IMR-90 (cell line): ENCODE results near the gene CFAP58. TPM values are rescaled to one million over a fixed set of nuclear protein-coding genes. Genes with fewer than 3 reads are reported as not detected.

Experiments used
- ATAC-seq: fragments of 200-7000 bp; cut with Tn5 transposase; 2 replicates; pipeline ENCODE4 v1.9.1; 2020; ENCODE audit warnings: low read depth, mild to moderate bottlenecking, moderate library complexity
- BruUV-seq: library from RNA; stranded (reverse); fragments of 400-500 nt; replicated peaks from 2 replicates; lab custom pipeline; 2021; lab: Mats Ljungman, UMichigan
- CTCF ChIA-PET: fragments of 300-600 bp; formaldehyde crosslinking; extraction: SDS; loops from one replicate; lab custom pipeline; 2021; ENCODE audit warnings: antibody characterized with exemption; lab: Yijun Ruan, JAX
- POLR2A ChIA-PET: fragments of 300-600 bp; sonication (Branson Sonifier 250); formaldehyde crosslinking; loops from one replicate; lab custom pipeline; 2022; ENCODE audit warnings: antibody characterized with exemption; ENCODE audit not compliant: unreplicated experiment; lab: Charles Lee
- DNase-seq: peaks from one replicate; pipeline ENCODE4 v3.0.0; 2013
- H2AFZ ChIP-seq: replicated peaks from 2 replicates; pipeline ENCODE3; 2013; ENCODE audit warnings: low read length, mild to moderate bottlenecking; ENCODE audit not compliant: poor library complexity
- H2AK5ac ChIP-seq: 2 replicates; pipeline ENCODE4 v1.6.1; 2013; ENCODE audit warnings: low read depth, low read length, inconsistent platforms
- H2AK9ac ChIP-seq: replicated peaks from 2 replicates; pipeline ENCODE3; 2013; ENCODE audit warnings: mild to moderate bottlenecking, low read depth, low read length, moderate library complexity; ENCODE audit not compliant: poor library complexity
- H2BK120ac ChIP-seq: 2 replicates; pipeline ENCODE4 v1.6.1; 2013; ENCODE audit warnings: low read depth, low read length, inconsistent platforms
- H2BK15ac ChIP-seq: 3 replicates; pipeline ENCODE4 v1.6.1; 2013; ENCODE audit warnings: low read depth, low read length, inconsistent platforms
- H2BK20ac ChIP-seq: 2 replicates; pipeline ENCODE4 v1.6.1; 2013; ENCODE audit warnings: low read depth, mild to moderate bottlenecking, inconsistent platforms, low read length, moderate library complexity
- H2BK5ac ChIP-seq: 2 replicates; pipeline ENCODE4 v1.6.1; 2013; ENCODE audit warnings: mild to moderate bottlenecking, low read depth, low read length, inconsistent platforms; ENCODE audit not compliant: poor library complexity, severe bottlenecking
- H3K14ac ChIP-seq: replicated peaks from 2 replicates; pipeline ENCODE4 v1.6.1; 2013; ENCODE audit warnings: low read depth, low read length, inconsistent platforms
- H3K18ac ChIP-seq: 2 replicates; pipeline ENCODE4 v1.6.1; 2013; ENCODE audit warnings: low read depth, low read length, control low read depth
- H3K23ac ChIP-seq: 2 replicates; pipeline ENCODE4 v1.6.1; 2013; ENCODE audit warnings: low read depth, low read length, inconsistent platforms
- H3K27ac ChIP-seq: 2 replicates; pipeline ENCODE4 v1.5.1; 2013; ENCODE audit warnings: mild to moderate bottlenecking, control low read depth, low read length; ENCODE audit not compliant: insufficient read depth
- H3K27me3 ChIP-seq: 2 replicates; pipeline ENCODE4 v1.6.1; 2013; ENCODE audit warnings: low read length; ENCODE audit not compliant: control insufficient read depth, insufficient read depth
- H3K36me3 ChIP-seq: 2 replicates; pipeline ENCODE4 v1.6.1; 2013; ENCODE audit warnings: low read length, mixed read lengths; ENCODE audit not compliant: control insufficient read depth, insufficient read depth
- H3K4ac ChIP-seq: 2 replicates; pipeline ENCODE4 v1.6.1; 2013; ENCODE audit warnings: low read depth, low read length, inconsistent platforms
- H3K4me1 ChIP-seq: 2 replicates; pipeline ENCODE4 v1.6.1; 2013; ENCODE audit warnings: low read length, mixed read lengths; ENCODE audit not compliant: control insufficient read depth, insufficient read depth
- H3K4me2 ChIP-seq: 2 replicates; pipeline ENCODE4 v1.6.1; 2013; ENCODE audit warnings: low read depth, mild to moderate bottlenecking, control low read depth, low read length, moderate library complexity
- H3K4me3 ChIP-seq: 2 replicates; pipeline ENCODE4 v1.5.1; 2013; ENCODE audit warnings: low read depth, mild to moderate bottlenecking, control low read depth, low read length, moderate library complexity; ENCODE audit not compliant: insufficient read depth
- H3K56ac ChIP-seq: 2 replicates; pipeline ENCODE4 v1.6.1; 2013; ENCODE audit warnings: low read length, inconsistent platforms; ENCODE audit not compliant: insufficient read depth; ENCODE audit errors: extremely low read depth
- H3K79me1 ChIP-seq, 2 experiments: 2 replicates each; pipeline ENCODE4 v1.6.1; 2013; ENCODE audit warnings: low read length in 2 of 2, inconsistent platforms in 1 of 2, low read depth in 1 of 2
- H3K9ac ChIP-seq: 2 replicates; pipeline ENCODE4 v1.6.1; 2013; ENCODE audit warnings: low read depth, low read length, control low read depth
- H3K9me1 ChIP-seq: 2 replicates; pipeline ENCODE4 v1.6.1; 2013; ENCODE audit warnings: low read length, inconsistent platforms; ENCODE audit not compliant: insufficient read depth
- H3K9me3 ChIP-seq: 2 replicates; pipeline ENCODE4 v1.6.1; 2013; ENCODE audit warnings: low read length; ENCODE audit not compliant: control insufficient read depth, insufficient read depth
- H4K20me1 ChIP-seq: 2 replicates; pipeline ENCODE4 v1.6.1; 2013; ENCODE audit warnings: low read length, inconsistent platforms; ENCODE audit not compliant: insufficient read depth
- H4K5ac ChIP-seq: 2 replicates; pipeline ENCODE4 v1.6.1; 2013; ENCODE audit warnings: mild to moderate bottlenecking, low read depth, low read length, control low read depth
- H4K8ac ChIP-seq, 2 experiments: 2 replicates each; pipeline ENCODE4 v1.6.1; 2013; ENCODE audit warnings: low read depth in 2 of 2, low read length in 2 of 2, control low read depth in 1 of 2, inconsistent platforms in 1 of 2
- H4K91ac ChIP-seq: 2 replicates; pipeline ENCODE4 v1.6.1; 2013; ENCODE audit warnings: low read depth, low read length, inconsistent platforms; ENCODE audit not compliant: insufficient read depth
- BHLHE40 ChIP-seq: fragments of 150-350 bp; IDR thresholded peaks from 2 replicates; pipeline ENCODE4 v1.6.1; 2016; ENCODE audit warnings: mild to moderate bottlenecking, low read depth, low read length
- CEBPB ChIP-seq: IDR thresholded peaks from 2 replicates; pipeline ENCODE4 v1.6.1; 2012; ENCODE audit warnings: low read depth, low read length, improper control_type of control experiment
- CHD1 ChIP-seq: IDR thresholded peaks from 2 replicates; pipeline ENCODE4 v1.6.1; 2012; ENCODE audit warnings: low read depth, low read length, improper control_type of control experiment
- CTCF ChIP-seq: conservative IDR thresholded peaks from 2 replicates; pipeline ENCODE4 v1.5.1; 2012; ENCODE audit warnings: mild to moderate bottlenecking, low read depth, low read length, improper control_type of control experiment
- ELK1 ChIP-seq: fragments of 150-350 bp; IDR thresholded peaks from 2 replicates; pipeline ENCODE4 v1.6.1; 2016; ENCODE audit warnings: low read depth, mild to moderate bottlenecking, low read length, moderate library complexity, borderline replicate concordance
- FOS ChIP-seq: fragments of 150-350 bp; IDR thresholded peaks from 2 replicates; pipeline ENCODE4 v1.6.1; 2016; ENCODE audit warnings: low read depth, low read length
- MAFK ChIP-seq: IDR thresholded peaks from 2 replicates; pipeline ENCODE4 v1.6.1; 2012; ENCODE audit warnings: low read depth, low read length, improper control_type of control experiment
- MAZ ChIP-seq: IDR thresholded peaks from 2 replicates; pipeline ENCODE4 v1.6.1; 2012; ENCODE audit warnings: low read depth, mild to moderate bottlenecking, low read length, improper control_type of control experiment, moderate library complexity, borderline replicate concordance
- MXI1 ChIP-seq: IDR thresholded peaks from 2 replicates; pipeline ENCODE4 v1.6.1; 2012; ENCODE audit warnings: low read depth, mild to moderate bottlenecking, low read length, moderate library complexity, borderline replicate concordance
- NFE2L2 ChIP-seq: fragments of 150-350 bp; IDR thresholded peaks from 2 replicates; pipeline ENCODE4 v1.6.1; 2016; ENCODE audit warnings: low read depth, mild to moderate bottlenecking, low read length
- POLR2A ChIP-seq: IDR thresholded peaks from 2 replicates; pipeline ENCODE4 v1.6.1; 2012; ENCODE audit warnings: mild to moderate bottlenecking, low read depth, low read length
- RAD21 ChIP-seq: IDR thresholded peaks from 2 replicates; pipeline ENCODE4 v1.6.1; 2012; ENCODE audit warnings: low read length, improper control_type of control experiment
- RFX5 ChIP-seq: IDR thresholded peaks from 2 replicates; pipeline ENCODE4 v1.8.0; 2012; ENCODE audit warnings: low read depth, mild to moderate bottlenecking, low read length, moderate library complexity
- SMC3 ChIP-seq: fragments of 150-350 bp; IDR thresholded peaks from 2 replicates; pipeline ENCODE4 v1.6.1; 2016; ENCODE audit warnings: low read depth, mild to moderate bottlenecking, antibody characterized with exemption, low read length, moderate library complexity
- WGBS, 2 experiments: methylation state at CpG; one replicate each; pipeline versions ENCODE4 v1.1.5 to v1.1.7; 2013; ENCODE audit warnings: missing lambda C conversion rate in 2 of 2; ENCODE audit not compliant: insufficient read length in 1 of 2; ENCODE audit errors: extremely low coverage in 2 of 2; 5-methylcytosine and 5-hydroxymethylcytosine counted together
- dilution Hi-C: fragments of 300-500 bp; cut with HindIII; formaldehyde crosslinking; loops from one replicate; pipeline ENCODE4 v1.14.3; 2018; ENCODE audit warnings: low sequenced_read_pairs; ENCODE audit not compliant: unreplicated experiment
- in situ Hi-C: fragments of 300-500 bp; cut with MboI; formaldehyde crosslinking; loops from 3 replicates; pipeline ENCODE4 v1.14.3; 2019; ENCODE audit warnings: low sequenced_read_pairs, inconsistent platforms, mixed read lengths
- intact Hi-C: fragments of 100-400 bp; cut with micrococcal nuclease; formaldehyde crosslinking; loops from 2 replicates; pipeline ENCODE4 v1.10.0; 2022
- polyA plus RNA-seq, 3 experiments: library from polyadenylated mRNA; depleted of rRNA; stranded (reverse); fragments of >200 nt; gene quantifications; 2 replicates each; pipeline ENCODE4 v1.2.3, GENCODE V29; 2012; ENCODE audit warnings: low replicate concordance in 1 of 3
- total RNA-seq: library from RNA; depleted of rRNA; stranded (reverse); fragments of >200 nt; gene quantifications from 2 replicates; pipeline ENCODE4 v1.2.3, GENCODE V29; 2012

The CFAP58 gene
- total and polyA plus RNA-seq, 2 of the 4 experiments (the other 2 are of a cell fraction) = 0.36 to 0.72 TPM

GRCh38 chr10:104330168-104331110, 23.2 kb upstream of the CFAP58 start:
- H3K56ac ChIP-seq = 0 out of 2 replicates have a peak overlapping the region, but pooled peaks have one; percentile 21
- H2BK5ac ChIP-seq = peak overlapping the region; percentile 89
- peak overlapping the region; percentile 92 for H3K23ac ChIP-seq
- dilution Hi-C loops = no loop called here
- H2BK15ac ChIP-seq = peak overlapping the region; percentile 76; the same call in 2 of the 3 replicates
- intact Hi-C loops = loop anchor here (1.0 to 2.0 kb wide), 2 partner anchors 8 to 14 kb away; partner anchors contain the start of gene ITPRIP
- H3K4ac ChIP-seq = peak overlapping the region; percentile 86
- in situ Hi-C loops = no loop called here
- H3K14ac ChIP-seq = peak overlapping the region; percentile 50
- H4K20me1 ChIP-seq = peaks cover 99% of the 10 kb centered on the region
- no peaks in the 10 kb centered on the region for H3K9me3 ChIP-seq
- peak overlapping the region; percentile 12 to 35; a peak in 2 of 4 replicates for H4K8ac ChIP-seq
- H2BK20ac ChIP-seq = peak overlapping the region; percentile 88
- no peak overlapping the region for H2AFZ ChIP-seq
- H3K9me1 ChIP-seq = peaks cover 64% of the 10 kb centered on the region
- CTCF ChIA-PET = interaction anchor here (0.7 to 1.5 kb wide), 4 partner anchors 8 to 57 kb away, joined by 3 to 5 read pairs (median 3); no protein-coding TSS in a partner anchor
- peaks cover 2 to 94% of the 10 kb centered on the region in 2 experiments; a peak in 2 of 4 replicates for H3K79me1 ChIP-seq
- peak overlapping the region; percentile 69 for H2AK9ac ChIP-seq
- peaks cover 3% of the 10 kb centered on the region; the same call in 1 of the 2 replicates for H3K36me3 ChIP-seq
- no CpG with 5 or more reads among the region's 8 CpGs for WGBS, 2 experiments
- DNase-seq = peak; percentile 93
- H3K18ac ChIP-seq = peak overlapping the region; percentile 31
- H3K4me2 ChIP-seq = peak overlapping the region; percentile 63
- peak overlapping the region; percentile 4; the same call in 1 of the 2 replicates for H4K5ac ChIP-seq
- peaks cover 67% of the 10 kb centered on the region for H3K4me1 ChIP-seq
- POLR2A ChIA-PET = interaction anchor here (0.6 kb wide), 2 partner anchors 15 to 414 kb away, joined by 3 read pairs; no protein-coding TSS in a partner anchor
- no peak overlapping the region for H3K4me3 ChIP-seq
- peak overlapping the region; percentile 11; the same call in 1 of the 2 replicates for H3K9ac ChIP-seq
- no peaks in the 10 kb centered on the region for H3K27me3 ChIP-seq
- no TSS peak for BruUV-seq
- H3K27ac ChIP-seq = peak overlapping the region; percentile 76; the same call in 1 of the 2 replicates
- peak overlapping the region; percentile 78 for H4K91ac ChIP-seq
- H2AK5ac ChIP-seq = peak overlapping the region; percentile 62
- peak; percentile 59 for ATAC-seq
- H2BK120ac ChIP-seq = peak overlapping the region; percentile 80
- TF ChIP-seq CHD1 = no peak
- no peak for TF ChIP-seq CTCF
- TF ChIP-seq CEBPB = peak; percentile 97
- no peak for TF ChIP-seq RFX5
- no peak for TF ChIP-seq MXI1
- 0 out of 2 replicates have a peak, but pooled peaks have one; percentile 4 for TF ChIP-seq POLR2A
- TF ChIP-seq BHLHE40 = peak; percentile 93
- TF ChIP-seq SMC3 = no peak
- TF ChIP-seq MAZ = no peak
- TF ChIP-seq RAD21 = no peak
- TF ChIP-seq NFE2L2 = no peak
- TF ChIP-seq FOS = peak; percentile 59
- no peak for TF ChIP-seq MAFK
- no peak for TF ChIP-seq ELK1
